GM19467 (cell line): ENCODE measurements around the gene FAXC.
"Not testable (repeated sequence)": the region's sequence is repeated elsewhere in the genome, so short reads cannot be mapped to it uniquely, and the experiment has no call there.

ENCODE experiments used
- ATAC-seq: cut with Tn5 transposase; IDR thresholded peaks from one replicate; pipeline ENCODE4 v1.9.1; 2021; ENCODE audit warnings: mild to moderate bottlenecking, moderate library complexity; ENCODE audit not compliant: unreplicated experiment

Gene FAXC

GRCh38 chr6:99288668-99289067, 60.8 kb downstream of the FAXC start:
- ATAC-seq, result no peak

GRCh38 chr6:99287523-99287922, 62.0 kb downstream of the FAXC start:
- no peak for ATAC-seq

- no peak for ATAC-seq
Measured at GRCh38 chr6:99285881-99286280, 63.6 kb downstream of the FAXC start.

- ATAC-seq, result no peak
Measured at GRCh38 chr6:99282479-99283062, 66.9 kb downstream of the FAXC start.

GRCh38 chr6:99276747-99277146, 72.7 kb downstream of the FAXC start:
- no peak for ATAC-seq

- no peak for ATAC-seq
Measured at GRCh38 chr6:99270826-99271225, 78.6 kb downstream of the FAXC start.

- no peak for ATAC-seq
Measured at GRCh38 chr6:99270030-99270429, 79.4 kb downstream of the FAXC start.

- no peak for ATAC-seq
Measured at GRCh38 chr6:99269207-99269606, 80.3 kb downstream of the FAXC start.

- not testable (repeated sequence) for ATAC-seq
Measured at GRCh38 chr6:99266996-99267395, 82.5 kb downstream of the FAXC start.

- ATAC-seq, result not testable (repeated sequence)
Measured at GRCh38 chr6:99265447-99265846, 84.0 kb downstream of the FAXC start.

GRCh38 chr6:99254616-99255550, 94.6 kb downstream of the FAXC start:
- no peak for ATAC-seq

- no peak for ATAC-seq
Measured at GRCh38 chr6:99253271-99253670, 96.2 kb downstream of the FAXC start.

- ATAC-seq, result no peak
Measured at GRCh38 chr6:99252421-99252820, 97.1 kb downstream of the FAXC start.

GRCh38 chr6:99250476-99250875, 99.0 kb downstream of the FAXC start:
- ATAC-seq, result no peak

- no peak for ATAC-seq
Measured at GRCh38 chr6:99246602-99247001, 102.9 kb downstream of the FAXC start.

- ATAC-seq, result no peak
Measured at GRCh38 chr6:99241905-99242534, 107.5 kb downstream of the FAXC start.

- ATAC-seq, result no peak
Measured at GRCh38 chr6:99236010-99236409, 113.5 kb downstream of the FAXC start.

- no peak for ATAC-seq
Measured at GRCh38 chr6:99233219-99233618, 116.3 kb downstream of the FAXC start.

GRCh38 chr6:99232056-99232455, 117.4 kb downstream of the FAXC start:
- no peak for ATAC-seq

- ATAC-seq, result no peak
Measured at GRCh38 chr6:99225172-99225571, 124.3 kb downstream of the FAXC start.
